Sigmoid colon (tissue), 4 donors: Measurements from ENCODE around the gene SCMH1.

Experiments used
- EP300 ChIP-seq, 4 donors: sonication (generic); formaldehyde crosslinking; IDR thresholded peaks; one replicate each; pipeline ENCODE4 v1.6.1; 2017; ENCODE audit warnings: antibody characterized with exemption in 4 of 4
- POLR2A ChIP-seq, 2 donors: fragments of 450-650 bp; IDR thresholded peaks; one replicate each; pipeline ENCODE4 v1.6.1; 2016; ENCODE audit warnings: antibody characterized with exemption in 2 of 2, mild to moderate bottlenecking in 2 of 2, moderate library complexity in 2 of 2
- POLR2AphosphoS5 ChIP-seq, 4 donors: sonication (generic); formaldehyde crosslinking; IDR thresholded peaks; one replicate each; pipeline ENCODE4 v1.6.1; 2017; ENCODE audit warnings: antibody characterized with exemption in 4 of 4

DNA sequence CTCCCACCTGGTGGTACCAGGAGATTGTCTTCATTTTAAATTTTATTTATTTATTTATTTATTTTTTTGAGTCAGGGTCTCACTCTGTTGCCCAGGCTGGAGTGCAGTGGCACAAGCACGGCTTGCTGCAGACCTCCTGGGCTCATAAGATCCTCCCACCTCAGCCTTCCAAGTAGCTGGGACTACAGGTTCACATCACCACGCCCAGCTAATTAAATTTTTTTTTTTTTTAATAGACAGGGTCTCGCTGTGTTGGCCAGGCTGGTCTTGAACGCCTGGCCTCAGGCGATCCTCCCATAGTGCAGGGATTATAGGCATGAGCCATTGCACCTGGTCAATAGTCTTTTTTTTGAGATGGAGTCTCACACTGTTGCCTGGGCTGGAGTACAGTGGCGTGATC is 229.1 kb downstream of the SCMH1 start:
- no peak for TF ChIP-seq POLR2A (IDR thresholded peaks at IDR 0.05)
- TF ChIP-seq EP300 (IDR thresholded peaks at IDR 0.05): no peak
- TF ChIP-seq POLR2AphosphoS5 (IDR thresholded peaks at IDR 0.05): no peak
